Activated gamma-delta T cell treated with anti-CD3 and anti-CD28 coated beads, Interleukin-2, amount 50 U/mL, for 16 hours (primary cell): ENCODE data around the gene DNAJB12.
A peak's percentile ranks its signal among the peaks of the same experiment; 100 is the strongest.
"Not testable (repeated sequence)": the region's sequence is repeated elsewhere in the genome, so short reads cannot be mapped to it uniquely, and the experiment has no call there.

Experiments used
- DNase-seq: peaks from one replicate; pipeline ENCODE4 v3.0.0-alpha.2; 2020; ENCODE audit warnings: low read depth

DNAJB12 gene

DNA sequence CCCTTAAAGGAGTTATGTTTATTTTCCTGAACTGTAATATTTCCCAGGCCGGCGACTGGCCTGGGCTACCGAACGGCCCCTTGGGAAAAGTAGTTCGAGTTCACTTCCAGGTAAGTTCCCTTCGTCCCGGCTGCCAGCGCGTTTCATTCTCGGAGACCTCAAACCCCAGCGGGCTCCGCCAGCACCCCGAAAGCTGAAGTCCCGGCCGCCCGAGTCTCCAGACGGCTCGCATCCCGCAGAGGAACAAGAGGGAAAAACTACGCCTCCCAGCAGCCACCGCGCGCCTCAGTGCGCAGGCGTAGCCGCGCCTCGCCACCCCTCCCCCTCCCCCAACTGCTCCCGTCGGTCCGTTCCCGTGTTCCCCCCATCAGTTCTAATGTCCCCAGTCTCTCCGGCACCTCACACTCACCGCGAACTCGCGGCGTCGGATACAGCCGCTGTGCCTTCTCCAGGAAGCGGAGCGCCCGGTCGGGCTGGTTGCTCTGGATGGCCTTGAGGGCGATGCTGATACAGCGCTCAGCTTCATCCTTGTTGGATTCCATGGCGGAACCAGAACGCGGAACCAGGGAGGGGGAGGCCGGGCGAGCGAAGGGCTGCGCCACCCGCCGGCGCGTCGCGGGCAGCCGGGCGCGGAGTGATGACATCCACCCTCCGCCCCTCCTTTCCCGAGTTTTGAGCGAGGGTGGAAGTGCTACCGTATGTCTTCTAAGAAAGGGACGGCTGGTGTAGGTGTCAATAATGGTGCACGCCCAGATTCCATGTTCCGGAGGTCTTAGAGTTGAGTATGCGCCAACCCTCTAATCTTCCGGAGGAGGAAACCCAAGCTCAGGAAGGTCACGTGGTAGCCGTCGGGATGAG lies at the start of gene DNAJB12:
Gene DNAJB12, minus strand, starts transcription at position 564 of the 858 bp plus-strand sequence. Its CDS starts 22 bp downstream, at position 542.
- peak; percentile 81 for DNase-seq

DNA sequence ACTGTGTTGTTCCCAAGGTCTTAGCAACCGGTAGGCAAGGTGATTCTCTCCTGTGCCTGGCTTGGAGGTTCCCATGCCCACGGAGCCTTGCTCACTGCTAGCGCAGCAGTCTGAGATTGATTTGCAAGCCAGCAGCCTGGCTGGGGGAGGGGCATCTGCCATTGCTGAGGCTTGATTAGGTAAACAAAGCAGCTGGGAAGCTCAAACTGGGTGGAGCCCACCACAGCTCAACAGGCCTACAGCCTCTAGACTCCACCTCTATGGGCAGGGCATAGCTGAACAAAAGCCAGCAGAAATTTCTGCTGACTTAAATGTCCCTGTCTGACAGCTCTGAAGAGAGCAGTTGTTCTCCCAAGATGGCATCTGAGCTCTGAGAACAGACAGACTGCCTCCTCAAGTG lies 40.9 kb upstream of the DNAJB12 start:
- DNase-seq = not testable (repeated sequence)

DNA sequence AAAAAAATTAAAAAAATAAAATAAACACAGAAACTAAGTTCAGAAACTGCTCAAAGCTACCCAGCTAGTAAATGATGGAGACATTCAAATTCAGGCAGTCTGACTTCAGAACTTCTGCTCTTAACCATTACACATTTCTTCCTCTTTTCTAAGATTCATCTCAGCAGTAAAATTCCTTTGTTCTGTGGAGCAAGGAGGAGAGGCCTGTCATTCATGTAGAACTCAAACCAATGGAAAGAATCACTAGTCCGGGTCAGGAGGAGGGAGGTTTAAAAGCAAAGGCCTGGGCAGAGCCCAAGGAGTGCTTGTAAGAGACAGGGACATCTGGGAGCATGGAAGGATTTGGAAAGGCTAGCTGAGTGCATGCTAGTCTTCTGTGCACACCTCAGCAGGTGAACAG lies 37.9 kb upstream of the DNAJB12 start:
- DNase-seq = no peak

DNA sequence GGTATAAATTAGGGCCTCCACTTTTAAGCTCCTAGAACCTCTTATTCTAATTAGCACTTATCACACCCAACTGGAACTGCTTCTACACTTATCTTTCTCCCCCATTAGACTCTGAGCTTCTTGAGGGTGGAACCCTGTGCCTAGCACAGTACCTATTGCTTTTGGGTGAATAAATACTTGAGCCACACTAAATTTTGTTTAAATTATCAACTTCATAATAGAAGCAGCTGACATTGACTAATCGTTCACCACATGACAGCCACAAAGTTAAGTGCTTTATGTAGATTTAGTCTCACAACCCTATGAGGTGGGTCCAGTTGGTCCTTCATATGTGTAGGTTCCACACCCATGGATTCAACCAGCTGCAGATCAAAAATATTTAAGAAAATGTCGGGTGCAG lies 36.0 kb upstream of the DNAJB12 start:
- DNase-seq = no peak

DNA sequence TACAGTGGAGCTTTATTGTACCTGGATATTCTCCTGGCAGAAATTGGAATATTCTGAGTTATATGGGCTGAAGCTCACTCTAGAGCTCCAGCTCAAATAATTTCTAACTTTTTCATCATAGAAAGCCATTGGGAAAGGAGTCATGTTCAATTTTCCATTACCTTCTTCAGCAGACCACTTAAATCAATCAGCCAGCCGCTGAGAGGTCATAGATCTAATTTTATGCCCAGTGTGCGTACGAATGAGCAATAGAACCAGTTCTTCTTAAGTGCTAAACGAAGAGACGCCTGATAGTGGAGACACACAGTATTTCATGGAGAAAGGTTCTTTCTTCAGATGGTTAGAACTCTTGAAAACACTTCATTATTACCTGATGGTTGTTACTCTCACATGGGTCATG lies 35.0 kb upstream of the DNAJB12 start:
- DNase-seq = no peak

DNA sequence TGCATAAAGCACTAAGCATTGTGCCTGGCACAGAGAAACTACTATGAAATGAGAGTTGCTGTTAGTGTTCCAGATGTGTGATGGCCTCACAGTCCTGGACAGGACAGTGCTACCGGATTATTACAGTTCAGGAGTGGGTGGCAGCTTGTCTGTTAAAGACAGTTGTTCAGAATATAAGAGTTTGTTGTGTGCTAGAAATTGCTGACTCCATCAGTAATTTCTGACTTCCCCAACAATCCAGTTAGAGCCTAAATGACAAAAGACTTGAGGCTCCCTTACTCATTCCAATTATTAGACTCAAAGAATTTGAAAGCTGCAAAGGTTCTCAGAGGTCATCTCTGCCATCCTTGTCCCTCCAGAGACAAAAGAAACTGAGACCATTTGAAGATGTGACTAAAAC lies 34.3 kb upstream of the DNAJB12 start:
- no peak for DNase-seq

DNA sequence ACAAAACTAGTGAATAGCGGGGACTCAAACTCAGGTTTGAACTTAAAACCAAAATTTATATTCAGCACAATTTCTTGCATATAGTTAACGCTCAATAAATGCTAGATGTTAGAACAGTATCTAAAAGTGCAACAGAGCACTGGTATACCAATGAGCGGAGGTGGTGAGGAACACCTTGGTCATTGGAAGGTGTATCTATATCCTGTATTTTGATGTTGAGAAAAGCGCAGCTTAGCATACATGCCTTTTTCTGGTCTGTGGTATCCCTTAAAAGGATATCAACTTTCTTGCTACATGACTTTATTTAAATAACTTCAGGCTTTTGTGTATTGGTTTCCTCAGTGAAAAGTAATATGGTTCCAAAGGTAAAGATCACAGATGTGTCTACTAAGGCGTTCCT lies 33.3 kb upstream of the DNAJB12 start:
- no peak for DNase-seq

DNA sequence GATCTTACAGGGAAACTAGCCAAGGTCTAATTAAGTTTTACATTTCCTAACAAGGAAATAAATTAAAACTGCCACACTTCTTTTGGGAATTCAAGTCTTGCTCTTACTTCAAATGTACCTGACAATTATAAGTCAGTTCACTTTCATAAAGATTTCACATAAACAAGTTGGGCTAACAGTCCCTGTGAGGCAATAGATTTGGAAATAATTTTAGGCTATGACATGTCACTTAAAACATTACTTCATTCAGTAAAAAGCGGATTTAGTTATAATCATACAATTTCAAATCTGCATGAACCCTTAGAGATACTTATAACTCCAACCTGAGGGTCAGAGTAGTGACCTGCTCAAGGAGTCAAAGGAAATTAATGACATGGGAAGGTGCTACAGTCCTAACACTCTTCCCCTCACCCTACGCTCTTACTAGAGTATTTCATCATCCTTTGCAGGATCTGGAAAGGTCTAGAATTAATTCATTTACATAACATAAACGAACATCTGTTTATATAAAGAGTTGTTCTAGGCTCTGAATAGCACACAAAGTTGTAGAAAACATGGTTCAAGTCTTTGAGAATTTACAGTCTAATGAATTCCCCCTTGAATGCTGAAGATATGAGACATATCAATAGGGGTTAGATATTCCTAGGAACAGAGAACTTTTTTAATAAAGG lies 32.3 kb upstream of the DNAJB12 start:
- no peak for DNase-seq

DNA sequence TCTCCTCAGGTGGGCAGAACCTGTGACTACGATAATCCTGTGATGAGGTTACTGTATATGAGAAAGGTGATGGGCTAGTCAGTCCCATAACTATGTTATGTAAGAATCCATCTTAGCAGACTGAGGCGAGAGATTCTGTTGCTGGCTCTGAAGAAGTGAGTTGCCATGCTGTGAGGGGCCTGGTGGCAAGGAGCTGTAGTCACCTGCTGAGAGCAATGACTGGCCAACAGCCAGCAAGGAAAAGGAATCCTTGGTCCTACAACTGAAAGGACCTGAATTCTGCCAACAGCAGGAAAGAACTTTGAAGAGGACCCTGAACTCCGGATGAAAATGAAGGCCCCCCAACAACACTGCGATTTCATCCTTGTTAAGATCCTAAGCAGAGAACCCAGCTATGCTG lies 31.0 kb upstream of the DNAJB12 start:
- no peak for DNase-seq

DNA sequence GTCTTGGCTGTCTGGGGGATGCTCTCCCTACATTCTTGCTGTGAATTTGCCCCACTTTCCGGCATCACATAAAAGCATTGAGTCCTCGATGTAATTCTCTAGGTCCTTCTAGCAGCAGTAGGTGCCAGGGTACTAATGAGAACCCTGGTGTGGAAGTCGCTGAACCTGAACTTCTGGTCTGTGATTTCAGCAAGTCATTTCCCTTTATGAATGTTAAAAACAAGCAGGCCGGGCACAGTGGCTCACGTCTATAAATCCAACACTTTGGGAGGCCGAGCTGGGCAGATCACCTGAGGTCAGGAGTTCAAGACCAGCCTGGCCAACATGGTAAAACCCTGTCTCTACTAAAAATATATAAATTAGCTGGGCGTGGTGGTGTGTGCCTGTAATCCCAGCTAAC lies 30.3 kb upstream of the DNAJB12 start:
- DNase-seq = not testable (repeated sequence)

DNA sequence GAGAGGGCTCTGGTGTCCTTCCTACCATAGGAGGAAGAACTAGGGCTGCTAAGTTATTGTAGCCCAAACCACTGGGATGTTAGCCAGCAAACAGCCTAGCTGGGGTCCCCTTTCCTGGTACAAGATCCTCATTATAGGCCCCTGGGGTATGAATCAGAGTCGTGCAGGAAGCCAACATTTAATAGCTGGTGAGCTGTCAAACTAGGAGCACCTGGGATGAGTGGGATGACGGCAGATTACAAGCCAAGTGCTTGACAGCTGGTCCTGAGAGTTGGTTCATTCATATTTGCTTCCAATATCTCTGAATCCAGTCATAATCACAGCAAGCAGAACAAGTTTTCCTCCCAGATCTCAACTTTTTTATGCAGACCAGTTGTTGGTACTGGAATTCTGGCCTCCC lies 25.1 kb upstream of the DNAJB12 start:
- no peak for DNase-seq

DNA sequence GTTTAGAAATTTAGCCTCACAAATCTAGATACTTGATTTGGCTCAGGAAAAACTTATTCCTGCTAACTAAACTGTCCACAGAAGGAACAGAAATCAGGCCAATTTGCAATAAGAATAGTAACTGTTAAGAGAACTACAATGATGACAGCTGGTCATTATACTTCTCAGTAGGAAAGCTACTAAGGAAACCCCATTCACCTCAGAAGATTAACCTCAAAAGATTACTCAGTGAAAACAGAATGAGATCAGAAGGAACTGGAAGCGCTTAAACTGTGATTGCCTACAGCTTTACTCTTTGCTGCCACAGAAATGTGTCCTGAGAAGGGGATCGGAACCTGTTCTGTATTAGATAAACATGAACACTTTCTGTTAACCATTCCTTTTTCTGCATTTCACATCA lies 24.3 kb upstream of the DNAJB12 start:
- DNase-seq = no peak

DNA sequence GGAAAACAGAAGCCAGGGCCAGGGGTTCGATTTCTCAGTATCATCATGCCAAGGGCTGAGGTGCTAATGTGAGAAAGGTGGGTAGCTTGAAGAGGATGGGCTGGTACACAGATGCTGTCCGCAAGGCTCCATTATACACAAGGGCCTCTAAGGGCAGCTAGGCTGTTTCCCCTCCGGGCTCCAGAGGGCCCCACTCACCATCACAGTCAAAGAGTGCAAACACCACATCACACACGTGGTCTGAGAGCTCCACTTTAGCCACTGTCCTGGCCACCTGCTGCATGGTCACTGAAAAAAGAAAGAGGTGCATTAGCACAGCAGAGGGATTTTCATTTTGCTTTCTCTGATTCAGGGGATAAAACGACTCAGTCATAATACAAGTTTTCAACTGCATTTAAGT lies 20.9 kb upstream of the DNAJB12 start:
- no peak for DNase-seq

DNA sequence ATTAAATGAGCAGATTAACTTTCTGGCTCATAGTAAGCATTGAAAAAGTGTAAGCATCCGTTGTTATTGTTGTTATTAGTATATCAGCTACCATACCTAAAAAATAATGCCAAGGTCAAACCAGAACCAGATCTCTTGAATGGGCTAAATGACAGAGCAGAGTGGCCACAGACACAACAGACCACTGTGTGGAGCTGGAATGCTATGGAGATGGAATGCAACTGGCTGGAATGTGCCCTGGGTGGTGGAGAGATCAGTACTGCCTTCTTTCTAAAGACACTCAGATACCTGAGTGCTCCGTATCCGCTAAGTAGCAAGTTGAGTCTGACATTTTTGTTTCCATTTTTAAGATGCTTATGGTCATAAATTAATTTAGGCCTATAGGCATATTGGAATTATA lies 20.5 kb upstream of the DNAJB12 start:
- DNase-seq = no peak

DNA sequence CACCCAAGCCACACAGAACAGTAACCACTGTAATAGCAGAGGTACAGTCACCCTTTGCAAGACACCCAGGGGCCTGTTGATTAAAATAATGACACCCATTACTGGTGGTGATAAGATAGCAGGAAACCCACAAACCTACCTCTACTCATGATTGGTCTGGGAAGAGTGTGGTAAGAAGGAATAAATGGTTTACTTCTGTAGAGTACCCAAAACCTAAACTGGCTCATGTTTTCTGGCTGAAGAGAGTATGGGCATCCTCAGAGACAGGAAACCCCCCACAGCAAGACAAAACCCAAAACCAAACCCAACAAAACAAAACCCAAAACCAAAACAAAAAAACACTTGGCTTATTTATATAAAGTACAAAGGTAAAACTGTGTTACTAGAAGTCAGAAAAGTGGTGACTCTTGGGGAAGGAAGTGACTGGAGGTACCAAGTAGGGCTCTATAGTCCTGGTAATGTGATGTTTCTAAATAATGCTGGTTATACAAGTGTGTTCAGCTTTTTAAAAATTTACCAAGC lies 15.5 kb upstream of the DNAJB12 start:
- peak; percentile 11 for DNase-seq

DNA sequence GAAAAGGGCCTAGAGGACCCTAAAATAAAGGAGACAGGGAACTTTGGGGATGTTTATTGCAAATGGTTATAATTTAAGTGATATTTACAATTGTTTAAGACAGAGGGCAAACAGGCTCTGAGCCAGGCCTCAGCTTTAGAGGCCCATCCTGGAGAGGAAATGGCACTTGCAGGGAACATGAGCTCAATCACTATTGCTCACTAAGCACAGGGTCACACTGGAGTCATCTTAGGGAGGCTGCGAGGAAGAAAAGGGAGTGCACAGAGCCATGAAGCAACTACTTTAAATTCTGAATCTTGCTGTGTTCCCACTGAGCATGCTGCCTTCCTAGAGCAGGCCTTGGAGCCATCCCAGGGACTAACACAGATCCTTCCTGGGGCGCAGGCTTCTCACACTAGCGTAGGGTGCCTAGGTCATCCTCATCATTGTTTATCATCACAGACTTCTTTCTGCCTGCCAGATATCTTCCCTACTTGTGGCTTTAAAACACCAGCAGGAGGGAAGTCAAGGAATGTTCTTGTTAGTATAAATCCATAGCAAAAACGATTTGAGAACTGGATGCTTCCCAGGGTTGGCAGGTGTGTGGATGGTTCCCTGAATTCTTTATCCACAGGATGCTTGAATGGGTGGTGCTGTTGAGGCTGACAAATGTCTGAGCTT lies 12.7 kb upstream of the DNAJB12 start:
- DNase-seq = no peak

DNA sequence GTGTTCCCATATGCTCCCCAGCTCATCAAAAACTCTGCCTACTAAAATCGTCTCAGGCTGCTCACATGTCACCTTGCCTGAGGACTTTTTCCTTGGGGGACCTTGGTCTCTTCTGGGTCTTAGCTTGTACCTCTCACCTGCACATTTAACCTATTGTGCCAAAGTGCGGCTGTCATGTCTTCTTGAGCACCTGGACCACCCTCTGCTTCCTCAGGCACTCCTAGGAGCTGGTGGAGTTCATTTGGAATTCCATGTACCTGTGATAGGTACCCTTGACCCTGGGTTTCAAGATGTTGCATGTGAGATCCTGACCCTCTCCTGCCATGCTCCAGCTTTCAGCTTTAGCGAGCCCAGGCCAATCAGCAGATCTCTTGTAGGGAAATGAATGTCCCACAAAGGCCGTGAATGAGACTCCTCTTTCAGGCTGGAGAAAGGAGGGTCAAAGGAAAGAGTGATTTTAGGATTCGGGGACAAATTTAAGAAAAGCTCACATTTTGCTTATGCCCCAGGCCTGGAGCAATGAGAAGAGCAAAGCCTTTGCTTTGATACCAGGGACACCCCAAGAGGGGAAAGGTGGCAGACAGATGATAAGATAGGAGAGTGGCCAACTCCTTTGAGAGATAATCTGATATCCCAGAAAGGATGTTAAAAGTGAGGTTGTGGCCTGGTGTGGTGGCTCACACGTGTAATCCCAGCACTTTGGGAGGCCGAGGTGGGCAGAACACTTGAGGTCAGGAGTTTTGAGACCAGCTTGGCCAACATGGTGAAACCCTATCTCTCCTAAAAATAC lies 10.6 kb upstream of the DNAJB12 start:
- no peak for DNase-seq

DNA sequence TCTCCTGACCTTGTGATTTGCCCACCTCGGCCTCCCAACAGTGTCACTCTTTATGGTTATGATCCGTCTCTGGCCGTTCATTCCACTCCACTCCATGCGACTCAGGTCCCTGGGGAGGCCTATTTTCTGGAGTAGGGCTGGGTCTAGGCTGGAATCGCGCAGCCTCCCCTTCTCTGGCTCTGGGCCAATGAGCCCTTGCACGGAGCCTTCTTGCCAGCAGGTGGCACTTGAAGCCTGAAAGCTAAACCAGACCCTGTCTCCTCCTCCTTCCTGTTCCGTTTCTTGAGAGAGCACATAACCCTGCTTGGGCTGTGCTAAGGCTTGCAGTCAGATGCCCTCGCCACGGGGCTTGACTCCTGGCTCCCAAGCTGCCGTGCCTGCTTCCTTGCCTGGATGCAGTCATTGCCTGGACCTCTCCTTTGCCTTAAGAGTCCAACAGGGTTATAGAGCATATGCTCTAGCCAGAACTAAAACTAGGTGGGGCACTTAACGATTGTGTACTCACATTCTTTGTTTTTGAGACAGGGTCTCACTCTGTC lies 9.6 kb upstream of the DNAJB12 start:
- DNase-seq = peak; percentile 82

DNA sequence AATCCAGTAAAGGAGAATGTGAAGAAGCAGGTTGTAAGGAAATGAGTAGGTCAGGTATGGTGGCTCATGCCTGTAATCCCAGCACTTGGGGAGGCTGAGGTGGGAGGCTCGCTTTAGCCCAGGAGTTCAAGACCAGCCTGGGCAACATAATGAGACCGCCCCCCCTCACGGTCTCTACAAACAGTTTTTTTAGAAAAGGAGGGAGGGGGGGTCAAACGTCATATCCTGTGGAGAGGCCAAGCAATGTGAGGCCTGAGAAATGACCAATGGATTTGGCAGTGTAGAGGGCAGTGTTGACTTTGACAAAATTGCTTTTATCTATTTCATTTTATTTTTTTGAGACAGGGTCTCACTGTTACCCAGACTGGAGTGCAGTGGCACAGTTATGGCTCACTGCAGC lies 2.3 kb upstream of the DNAJB12 start:
- DNase-seq = no peak

DNA sequence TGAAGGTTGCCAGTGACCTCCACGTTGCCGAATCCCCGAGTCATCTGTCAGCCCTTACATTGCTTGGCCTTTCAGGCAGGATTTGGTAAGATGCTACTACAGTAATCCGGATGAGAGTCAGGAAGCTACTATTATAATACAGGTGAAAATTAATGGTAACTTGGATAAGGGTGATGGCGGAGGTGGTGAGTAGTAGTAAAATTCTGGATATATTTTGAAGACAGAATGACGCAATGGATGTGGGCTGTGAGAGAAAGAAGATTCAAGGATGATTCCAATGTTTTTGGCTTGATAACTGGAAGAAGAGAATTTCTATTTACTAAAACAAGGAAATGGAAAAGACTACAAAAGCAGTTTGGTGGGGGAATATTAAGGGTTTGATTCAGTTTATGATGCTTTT lies 1.4 kb upstream of the DNAJB12 start:
- DNase-seq = no peak

DNA sequence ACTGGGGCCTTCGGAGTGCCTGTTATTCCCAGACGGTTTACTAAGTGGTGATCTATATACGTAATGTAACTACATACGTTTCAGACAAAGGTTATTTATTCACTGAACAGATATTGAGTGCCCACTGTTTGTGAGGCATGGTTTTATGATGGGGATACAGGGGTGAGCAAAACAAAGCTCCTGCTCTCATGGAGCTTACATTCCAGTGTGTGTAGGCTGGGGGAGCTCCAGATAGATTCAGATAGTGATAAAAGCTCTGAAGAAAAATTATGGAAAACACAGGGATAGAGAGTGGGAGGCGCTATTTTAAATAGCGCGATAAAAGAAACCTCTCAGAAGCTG lies 466 bp upstream of the DNAJB12 start:
- DNase-seq = no peak

DNA sequence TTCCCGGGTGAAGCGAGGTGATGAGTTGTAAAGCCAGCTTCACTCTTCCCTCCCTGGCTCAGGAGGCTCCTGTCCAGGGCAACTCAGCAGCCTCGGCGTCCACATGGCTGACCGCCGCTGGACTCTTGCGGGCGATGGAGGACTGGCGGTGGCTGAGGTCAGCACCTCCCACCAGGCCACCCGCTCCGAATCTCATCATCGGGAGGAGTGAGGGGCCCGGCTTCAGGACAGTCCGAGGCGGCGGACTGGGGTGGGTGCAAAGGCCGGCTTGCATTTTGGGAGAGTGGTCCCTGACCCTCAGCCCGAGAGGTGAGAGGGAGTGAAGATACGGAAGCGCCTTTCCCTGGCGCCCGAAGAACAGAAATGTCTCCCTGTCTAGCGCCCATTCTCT lies 759 bp downstream of the DNAJB12 start:
- DNase-seq = no peak
